Naive thymus-derived CD4-positive, alpha-beta T cell (primary cell): ENCODE results near the gene BCL7A. TPM values are rescaled to one million over a fixed set of nuclear protein-coding genes. Genes with fewer than 3 reads are reported as not detected.
"Not testable (repeated sequence)": the region's sequence is repeated elsewhere in the genome, so short reads cannot be mapped to it uniquely, and the experiment has no call there.

ENCODE experiments used
- ATAC-seq: fragments of 150-1000 bp; cut with Tn5 transposase; 2 replicates; pipeline ENCODE4 v1.10.0; 2021; ENCODE audit warnings: mild to moderate bottlenecking, moderate library complexity
- CTCF ChIA-PET: fragments of 350-600 bp; sonication (Branson Sonifier 250); formaldehyde crosslinking; loops from one replicate; lab custom pipeline; 2021; ENCODE audit warnings: antibody characterized with exemption; lab: Charles Lee
- POLR2A ChIA-PET: fragments of 350-600 bp; sonication (Branson Sonifier 250); formaldehyde crosslinking; loops from one replicate; lab custom pipeline; 2021; ENCODE audit warnings: antibody characterized with exemption, inconsistent platforms; lab: Charles Lee
- DNase-seq, 9 donors: peaks; one replicate each; pipeline versions ENCODE4 v3.0.0 to v3.0.0-alpha.2; 2020 to 2022; ENCODE audit warnings: mixed read lengths in 1 of 9
- H3K27ac ChIP-seq: one replicate; pipeline ENCODE4 v1.7.0; 2013; ENCODE audit warnings: mild to moderate bottlenecking, low read depth, low read length, moderate library complexity
- H3K27me3 ChIP-seq, 2 donors: one replicate each; pipeline ENCODE4 v1.7.0; 2013; ENCODE audit warnings: low read length in 2 of 2, mild to moderate bottlenecking in 2 of 2, moderate library complexity in 2 of 2; ENCODE audit not compliant: control insufficient read depth in 2 of 2, insufficient read depth in 2 of 2
- H3K36me3 ChIP-seq, 3 experiments: 1 replicate in 2 of 3; 2 replicates in 1 of 3; pipeline ENCODE4 v1.7.0; 2013; ENCODE audit warnings: low read length in 3 of 3, mild to moderate bottlenecking in 3 of 3, moderate library complexity in 1 of 3; ENCODE audit not compliant: insufficient read depth in 3 of 3, control insufficient read depth in 2 of 3
- H3K4me1 ChIP-seq, 2 donors: one replicate each; pipeline ENCODE4 v1.7.0; 2013; ENCODE audit warnings: low read length in 2 of 2, mild to moderate bottlenecking in 2 of 2, moderate library complexity in 1 of 2; ENCODE audit not compliant: control insufficient read depth in 2 of 2, insufficient read depth in 2 of 2
- H3K4me3 ChIP-seq: 2 replicates; pipeline ENCODE4 v1.7.0; 2013; ENCODE audit warnings: mild to moderate bottlenecking, low read length
- H3K9me3 ChIP-seq, 3 experiments: 1 replicate in 2 of 3; 2 replicates in 1 of 3; pipeline ENCODE4 v1.7.0; 2013; ENCODE audit warnings: low read length in 3 of 3; ENCODE audit not compliant: control insufficient read depth in 2 of 3
- H3K27ac Mint-ChIP-seq, 9 donors: one replicate each; pipeline ENCODE4 v1.8.0; 2020 to 2022; ENCODE audit warnings: mixed read lengths in 9 of 9, mild to moderate bottlenecking in 8 of 9, moderate library complexity in 5 of 9, inconsistent platforms in 2 of 9
- H3K27me3 Mint-ChIP-seq, 5 donors: one replicate each; pipeline ENCODE4 v1.8.0; 2021 to 2022; ENCODE audit warnings: mixed read lengths in 5 of 5, mild to moderate bottlenecking in 1 of 5
- H3K36me3 Mint-ChIP-seq, 5 donors: one replicate each; pipeline ENCODE4 v1.8.0; 2020 to 2022; ENCODE audit warnings: mixed read lengths in 5 of 5, mild to moderate bottlenecking in 3 of 5, inconsistent platforms in 1 of 5
- H3K4me1 Mint-ChIP-seq, 7 donors: one replicate each; pipeline ENCODE4 v1.8.0; 2020 to 2022; ENCODE audit warnings: mixed read lengths in 7 of 7, mild to moderate bottlenecking in 3 of 7, inconsistent platforms in 1 of 7
- H3K4me3 Mint-ChIP-seq, 10 donors: one replicate each; pipeline ENCODE4 v1.8.0; 2020 to 2022; ENCODE audit warnings: mild to moderate bottlenecking in 10 of 10, mixed read lengths in 10 of 10, moderate library complexity in 6 of 10, inconsistent platforms in 2 of 10
- H3K9me3 Mint-ChIP-seq, 11 donors: one replicate each; pipeline ENCODE4 v1.8.0; 2020 to 2022; ENCODE audit warnings: mixed read lengths in 11 of 11, mild to moderate bottlenecking in 4 of 11, inconsistent platforms in 1 of 11, moderate library complexity in 1 of 11
- intact Hi-C, 2 donors: fragments of 100-400 bp; cut with micrococcal nuclease; formaldehyde crosslinking; loops; one replicate each; pipeline ENCODE4 v1.15.1; 2023
- polyA plus RNA-seq, 2 donors: library from polyadenylated mRNA; unstranded; fragments of 300-500 nt; fragmentation: Illumina TruSeq; gene quantifications; one replicate each; pipeline ENCODE4 v1.2.3, GENCODE V29; 2021
- total RNA-seq, 6 experiments: library from RNA in 5 of 6; stranded (reverse) in 5 of 6; gene quantifications; 1 replicate in 5 of 6; 2 replicates in 1 of 6; pipeline ENCODE4 v1.2.3 and lab custom pipeline; 2021 to 2026

The BCL7A gene
- total and polyA plus RNA-seq, 7 experiments from 2014 or later, result 4.0 to 11.9 (median 5.4) TPM

- H3K27me3 Mint-ChIP-seq, DNase-seq, H3K27me3 ChIP-seq, H3K9me3 ChIP-seq, H3K4me3 ChIP-seq, CTCF ChIA-PET, H3K27ac ChIP-seq, H3K36me3 ChIP-seq, H3K36me3 Mint-ChIP-seq, H3K9me3 Mint-ChIP-seq, POLR2A ChIA-PET, ATAC-seq, H3K4me1 ChIP-seq, intact Hi-C loops, H3K4me1 Mint-ChIP-seq, H3K4me3 Mint-ChIP-seq: not testable (repeated sequence)
- peak overlapping the region in 1 of 9 donors; percentile 20 for H3K27ac Mint-ChIP-seq
Observed at GRCh38 chr12:122041458-122041857, 19.8 kb downstream of the BCL7A start.

GRCh38 chr12:122042910-122043309 is 21.2 kb downstream of the BCL7A start:
- intact Hi-C loops, result no loop called here
- no peaks in the 10 kb centered on the region for H3K4me1 Mint-ChIP-seq
- peaks cover 0 to 3% (median 0%) of the 10 kb centered on the region in 5 donors for H3K36me3 Mint-ChIP-seq
- ChIA-PET CTCF (interaction anchor here (0.9 to 1.2 kb wide), 2 partner anchors 12 to 79 kb away, joined by 4 read pairs; no protein-coding TSS in a partner anchor), POLR2A (interaction anchor here (0.6 kb wide), 1 partner anchor 18 kb away, joined by 3 read pairs; no protein-coding TSS in a partner anchor)
- Histone ChIP-seq H3K4me3 (no peak overlapping the region), H3K27ac (no peak overlapping the region), H3K4me1 (no peaks in the 10 kb centered on the region), H3K36me3 (no peaks in the 10 kb centered on the region), H3K9me3 (no peaks in the 10 kb centered on the region), H3K27me3 (no peaks in the 10 kb centered on the region)
- DNase-seq (no peak), ATAC-seq (no peak)
- no peak overlapping the region for H3K4me3 Mint-ChIP-seq
- H3K27me3 Mint-ChIP-seq, result no peaks in the 10 kb centered on the region
- no peaks in the 10 kb centered on the region for H3K9me3 Mint-ChIP-seq
- H3K27ac Mint-ChIP-seq, result no peak overlapping the region

GRCh38 chr12:122043476-122043875 is 21.8 kb downstream of the BCL7A start:
- H3K4me1 ChIP-seq, result no peaks in the 10 kb centered on the region

GRCh38 chr12:122045262-122045661 is 23.6 kb downstream of the BCL7A start:
- ChIA-PET POLR2A (no interaction called here), CTCF (no interaction called here)
- Histone ChIP-seq H3K27me3 (no peaks in the 10 kb centered on the region), H3K9me3 (no peaks in the 10 kb centered on the region), H3K4me1 (no peaks in the 10 kb centered on the region), H3K4me3 (no peak overlapping the region), H3K36me3 (no peaks in the 10 kb centered on the region), H3K27ac (no peak overlapping the region)
- H3K27me3 Mint-ChIP-seq, result no peaks in the 10 kb centered on the region
- DNase-seq (no peak), ATAC-seq (no peak)
- no peak overlapping the region for H3K27ac Mint-ChIP-seq
- no peaks in the 10 kb centered on the region for H3K9me3 Mint-ChIP-seq
- H3K4me3 Mint-ChIP-seq, result no peak overlapping the region
- intact Hi-C loops, result no loop called here
- peaks cover 0 to 3% (median 0%) of the 10 kb centered on the region in 5 donors for H3K36me3 Mint-ChIP-seq
- H3K4me1 Mint-ChIP-seq, result no peaks in the 10 kb centered on the region

More at GRCh38 chr12:122043476-122043875, 21.8 kb downstream of the BCL7A start:
- Mint-ChIP-seq H3K27me3 (no peaks in the 10 kb centered on the region), H3K4me1 (no peaks in the 10 kb centered on the region), H3K36me3 (peaks cover 0 to 3% (median 0%) of the 10 kb centered on the region in 5 donors), H3K27ac (no peak overlapping the region), H3K4me3 (no peak overlapping the region), H3K9me3 (no peaks in the 10 kb centered on the region)
- Histone ChIP-seq H3K4me3 (no peak overlapping the region), H3K27ac (no peak overlapping the region), H3K9me3 (no peaks in the 10 kb centered on the region), H3K36me3 (no peaks in the 10 kb centered on the region), H3K27me3 (no peaks in the 10 kb centered on the region)
- POLR2A ChIA-PET, result interaction anchor here (0.6 kb wide), 1 partner anchor 18 kb away, joined by 3 read pairs; no protein-coding TSS in a partner anchor
- ATAC-seq, result no peak
- DNase-seq, result no peak
- intact Hi-C loops, result no loop called here
- CTCF ChIA-PET, result interaction anchor here (1.2 kb wide), 1 partner anchor 79 kb away, joined by 4 read pairs; no protein-coding TSS in a partner anchor

- CTCF ChIA-PET, result interaction anchor here (0.5 to 1.2 kb wide), 2 partner anchors 77 to 229 kb away, joined by 4 to 9 read pairs; no protein-coding TSS in a partner anchor
- POLR2A ChIA-PET, result no interaction called here
Observed at GRCh38 chr12:122046145-122046544, 24.5 kb downstream of the BCL7A start.

GRCh38 chr12:122048151-122048550 is 26.5 kb downstream of the BCL7A start:
- Histone ChIP-seq H3K27me3 (no peaks in the 10 kb centered on the region), H3K4me1 (no peaks in the 10 kb centered on the region), H3K9me3 (no peaks in the 10 kb centered on the region), H3K36me3 (no peaks in the 10 kb centered on the region), H3K4me3 (no peak overlapping the region), H3K27ac (no peak overlapping the region)
- Mint-ChIP-seq H3K27me3 (no peaks in the 10 kb centered on the region), H3K4me3 (no peak overlapping the region), H3K36me3 (no peaks in the 10 kb centered on the region), H3K27ac (no peak overlapping the region), H3K4me1 (no peaks in the 10 kb centered on the region), H3K9me3 (no peaks in the 10 kb centered on the region)
- POLR2A ChIA-PET, result interaction anchor here (0.6 kb wide), 1 partner anchor 20 kb away, joined by 3 read pairs; no protein-coding TSS in a partner anchor
- no peak for ATAC-seq
- CTCF ChIA-PET, result interaction anchor here (0.6 kb wide), 2 partner anchors 119 to 281 kb away, joined by 3 to 4 read pairs; no protein-coding TSS in a partner anchor
- intact Hi-C loops, result no loop called here
- DNase-seq, result no peak

More at GRCh38 chr12:122046145-122046544, 24.5 kb downstream of the BCL7A start:
- Histone ChIP-seq H3K27ac (no peak overlapping the region), H3K27me3 (no peaks in the 10 kb centered on the region), H3K4me3 (no peak overlapping the region), H3K36me3 (no peaks in the 10 kb centered on the region), H3K9me3 (no peaks in the 10 kb centered on the region), H3K4me1 (no peaks in the 10 kb centered on the region)
- H3K9me3 Mint-ChIP-seq, result no peaks in the 10 kb centered on the region
- no peak overlapping the region for H3K27ac Mint-ChIP-seq
- H3K4me3 Mint-ChIP-seq, result no peak overlapping the region
- H3K27me3 Mint-ChIP-seq, result no peaks in the 10 kb centered on the region
- H3K36me3 Mint-ChIP-seq, result peaks cover 0 to 3% (median 0%) of the 10 kb centered on the region in 5 donors
- no peaks in the 10 kb centered on the region for H3K4me1 Mint-ChIP-seq
- intact Hi-C loops, result no loop called here
- no peak for DNase-seq
- ATAC-seq, result no peak

GRCh38 chr12:122049827-122050226 is 28.1 kb downstream of the BCL7A start:
- Mint-ChIP-seq H3K4me3 (no peak overlapping the region), H3K27ac (no peak overlapping the region), H3K36me3 (no peaks in the 10 kb centered on the region), H3K4me1 (peaks cover 0 to 7% (median 5%) of the 10 kb centered on the region in 7 donors), H3K27me3 (no peaks in the 10 kb centered on the region), H3K9me3 (no peaks in the 10 kb centered on the region)
- no peaks in the 10 kb centered on the region for H3K4me1 ChIP-seq
- H3K27ac ChIP-seq, result no peak overlapping the region
- DNase-seq (no peak), ATAC-seq (no peak)
- intact Hi-C loops, result no loop called here
- POLR2A ChIA-PET, result interaction anchor here (1.5 kb wide), 1 partner anchor 74 kb away, joined by 3 read pairs; no protein-coding TSS in a partner anchor
- no peaks in the 10 kb centered on the region for H3K27me3 ChIP-seq
- H3K36me3 ChIP-seq, result peaks cover 0 to 3% (median 0%) of the 10 kb centered on the region in 3 experiments
- no peaks in the 10 kb centered on the region for H3K9me3 ChIP-seq
- H3K4me3 ChIP-seq, result no peak overlapping the region
- CTCF ChIA-PET, result no interaction called here
